A673 (cell line): ENCODE results near the gene KRT17. TPM values are rescaled to one million over a fixed set of nuclear protein-coding genes. Genes with fewer than 3 reads are reported as not detected.
"Not testable (repeated sequence)": the region's sequence is repeated elsewhere in the genome, so short reads cannot be mapped to it uniquely, and the experiment has no call there.

ENCODE experiments used
- BruUV-seq: library from RNA; stranded (reverse); fragments of 400-500 nt; replicated peaks from 2 replicates; lab custom pipeline; 2021; lab: Mats Ljungman, UMichigan
- CTCF ChIA-PET: fragments of 300-600 bp; sonication (Branson Sonifier 250); formaldehyde crosslinking; loops from one replicate; lab custom pipeline; 2022; ENCODE audit warnings: antibody characterized with exemption; lab: Charles Lee
- POLR2A ChIA-PET: fragments of 300-600 bp; sonication (Branson Sonifier 250); formaldehyde crosslinking; loops from one replicate; lab custom pipeline; 2022; ENCODE audit warnings: antibody characterized with exemption; ENCODE audit not compliant: low non-redundant PET; lab: Charles Lee
- DNase-seq: peaks from one replicate; pipeline ENCODE4 v3.0.0-alpha.2; 2015; ENCODE audit warnings: low spot score
- H3K27ac ChIP-seq: fragments of 200-600 bp; sonication (generic); 2 replicates; pipeline ENCODE4 v1.5.1; 2016; ENCODE audit warnings: mixed run types, low read depth, mild to moderate bottlenecking, mixed read lengths, antibody characterized with exemption, low read length; ENCODE audit not compliant: poor library complexity, severe bottlenecking
- H3K27me3 ChIP-seq: fragments of 200-600 bp; sonication (generic); replicated peaks from 2 replicates; pipeline ENCODE4 v1.6.1; 2017; ENCODE audit warnings: mixed run types, low read depth, mild to moderate bottlenecking, mixed read lengths, antibody characterized with exemption, low read length; ENCODE audit not compliant: insufficient read depth, poor library complexity
- H3K36me3 ChIP-seq: fragments of 200-600 bp; sonication (generic); 2 replicates; pipeline ENCODE4 v1.6.1; 2016; ENCODE audit warnings: mixed run types, mild to moderate bottlenecking, mixed read lengths, antibody characterized with exemption, low read length; ENCODE audit not compliant: insufficient read depth, poor library complexity, severe bottlenecking
- H3K4me1 ChIP-seq: fragments of 200-600 bp; sonication (generic); 2 replicates; pipeline ENCODE4 v1.6.1; 2017; ENCODE audit warnings: mixed run types, mild to moderate bottlenecking, mixed read lengths, antibody characterized with exemption, low read length; ENCODE audit not compliant: insufficient read depth, poor library complexity, severe bottlenecking
- H3K4me3 ChIP-seq: fragments of 200-600 bp; sonication (generic); 2 replicates; pipeline ENCODE4 v1.5.1; 2016; ENCODE audit warnings: low read depth, mixed run types, mild to moderate bottlenecking, mixed read lengths, low read length; ENCODE audit not compliant: poor library complexity, severe bottlenecking
- H3K9me3 ChIP-seq: fragments of 200-600 bp; sonication (generic); 2 replicates; pipeline ENCODE4 v1.6.1; 2016; ENCODE audit warnings: mixed run types, low read depth, mild to moderate bottlenecking, mixed read lengths, antibody characterized with exemption, low read length; ENCODE audit not compliant: poor library complexity, severe bottlenecking
- EZH2 ChIP-seq: fragments of 200-600 bp; sonication (generic); IDR thresholded peaks from 2 replicates; pipeline ENCODE4 v1.6.1; 2017; ENCODE audit warnings: borderline replicate concordance, low read depth, mild to moderate bottlenecking, mixed read lengths, antibody characterized with exemption, low read length; ENCODE audit not compliant: poor library complexity, severe bottlenecking
- intact Hi-C: fragments of 100-400 bp; cut with micrococcal nuclease; formaldehyde crosslinking; loops from one replicate; pipeline ENCODE4 v1.10.0; 2022; ENCODE audit not compliant: unreplicated experiment
- total RNA-seq: library from RNA; stranded (reverse); gene quantifications from 2 replicates; pipeline ENCODE4 v1.2.3, GENCODE V29; 2021
- TF ChIP-seq, protein P1 (sequence below): fragments of 300-800, 200-600 bp; sonication (generic); conservative IDR thresholded peaks from 2 replicates; pipeline ENCODE4 v1.5.1; 2017; ENCODE audit warnings: low read depth, mild to moderate bottlenecking, antibody characterized with exemption, low read length, moderate library complexity, mixed read lengths

The KRT17 gene
- total RNA-seq, 1 experiment from 2014 or later: 54.1 TPM

GRCh38 chr17:41617136-41617535 lies 7.2 kb downstream of the KRT17 start:
- TF ChIP-seq EZH2: no peak
- TF ChIP-seq, protein P1, sequence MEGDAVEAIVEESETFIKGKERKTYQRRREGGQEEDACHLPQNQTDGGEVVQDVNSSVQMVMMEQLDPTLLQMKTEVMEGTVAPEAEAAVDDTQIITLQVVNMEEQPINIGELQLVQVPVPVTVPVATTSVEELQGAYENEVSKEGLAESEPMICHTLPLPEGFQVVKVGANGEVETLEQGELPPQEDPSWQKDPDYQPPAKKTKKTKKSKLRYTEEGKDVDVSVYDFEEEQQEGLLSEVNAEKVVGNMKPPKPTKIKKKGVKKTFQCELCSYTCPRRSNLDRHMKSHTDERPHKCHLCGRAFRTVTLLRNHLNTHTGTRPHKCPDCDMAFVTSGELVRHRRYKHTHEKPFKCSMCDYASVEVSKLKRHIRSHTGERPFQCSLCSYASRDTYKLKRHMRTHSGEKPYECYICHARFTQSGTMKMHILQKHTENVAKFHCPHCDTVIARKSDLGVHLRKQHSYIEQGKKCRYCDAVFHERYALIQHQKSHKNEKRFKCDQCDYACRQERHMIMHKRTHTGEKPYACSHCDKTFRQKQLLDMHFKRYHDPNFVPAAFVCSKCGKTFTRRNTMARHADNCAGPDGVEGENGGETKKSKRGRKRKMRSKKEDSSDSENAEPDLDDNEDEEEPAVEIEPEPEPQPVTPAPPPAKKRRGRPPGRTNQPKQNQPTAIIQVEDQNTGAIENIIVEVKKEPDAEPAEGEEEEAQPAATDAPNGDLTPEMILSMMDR: no peak
- no peak for DNase-seq
- no TSS peak for BruUV-seq
- POLR2A ChIA-PET: no interaction called here
- peaks cover 17% of the 10 kb centered on the region for H3K4me1 ChIP-seq
- intact Hi-C loops: no loop called here
- H3K9me3 ChIP-seq: no peaks in the 10 kb centered on the region
- no peaks in the 10 kb centered on the region for H3K27me3 ChIP-seq
- H3K36me3 ChIP-seq: no peaks in the 10 kb centered on the region
- H3K27ac ChIP-seq: no peak overlapping the region
- H3K4me3 ChIP-seq: no peak overlapping the region
- CTCF ChIA-PET: no interaction called here

GRCh38 chr17:41616486-41616885 lies 7.9 kb downstream of the KRT17 start:
- BruUV-seq, H3K4me3 ChIP-seq, H3K27ac ChIP-seq, DNase-seq, H3K27me3 ChIP-seq, intact Hi-C loops, H3K9me3 ChIP-seq, POLR2A ChIA-PET, CTCF ChIA-PET, H3K36me3 ChIP-seq: not testable (repeated sequence)
- peaks cover 12% of the 10 kb centered on the region for H3K4me1 ChIP-seq

DNA sequence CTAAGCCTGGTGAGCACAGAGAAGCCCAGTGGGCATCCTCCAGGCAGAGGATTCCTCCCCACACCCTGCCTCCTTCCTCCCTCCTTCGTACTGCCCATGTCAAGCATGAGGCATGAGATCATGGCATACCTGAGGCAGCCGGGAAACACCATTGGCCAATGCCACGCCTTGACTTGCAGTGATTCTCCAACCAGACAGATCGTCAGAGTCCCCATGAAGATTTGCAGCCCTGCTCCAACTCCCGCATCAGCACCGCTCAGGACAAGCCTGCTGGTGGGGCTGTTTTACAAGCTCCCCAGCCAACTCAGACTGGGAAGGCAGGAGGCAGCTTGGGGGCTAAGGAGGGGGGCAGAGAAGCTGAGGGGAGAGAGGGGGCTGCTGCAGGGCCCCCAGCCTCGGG lies 8.9 kb downstream of the KRT17 start:
- no peaks in the 10 kb centered on the region for H3K27me3 ChIP-seq
- intact Hi-C loops: no loop called here
- H3K4me3 ChIP-seq: no peak overlapping the region
- ChIA-PET POLR2A (no interaction called here), CTCF (interaction anchor here (0.6 kb wide), 2 partner anchors 700 to 728 kb away, joined by 7 to 8 read pairs; no protein-coding TSS in a partner anchor)
- TF ChIP-seq, protein P1: no peak
- no peak for TF ChIP-seq EZH2
- no TSS peak for BruUV-seq
- no peaks in the 10 kb centered on the region for H3K9me3 ChIP-seq
- peaks cover 4% of the 10 kb centered on the region for H3K4me1 ChIP-seq
- DNase-seq: no peak
- no peaks in the 10 kb centered on the region for H3K36me3 ChIP-seq
- H3K27ac ChIP-seq: no peak overlapping the region

DNA sequence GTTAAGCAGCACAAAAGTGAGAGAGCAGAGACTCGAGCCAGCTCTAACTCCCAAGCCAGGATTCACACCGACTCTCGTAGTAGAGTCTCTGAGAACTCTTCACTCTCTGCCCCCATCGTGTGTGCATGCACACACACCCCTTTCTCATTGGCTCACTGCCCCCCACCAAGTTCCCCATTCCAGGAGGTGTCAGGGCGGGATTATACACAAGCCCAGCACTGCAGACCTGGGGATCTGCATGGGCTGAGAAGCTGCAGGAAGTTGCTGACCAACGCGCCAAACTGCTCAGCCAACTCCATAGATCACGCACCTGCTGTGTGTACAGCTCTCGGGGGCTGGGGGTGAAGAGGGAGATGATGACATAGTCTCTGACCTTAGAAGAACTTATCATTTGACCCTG lies 9.6 kb downstream of the KRT17 start:
- intact Hi-C loops, H3K4me1 ChIP-seq, BruUV-seq, H3K4me3 ChIP-seq, H3K27me3 ChIP-seq, H3K27ac ChIP-seq, CTCF ChIA-PET, H3K36me3 ChIP-seq, DNase-seq, POLR2A ChIA-PET, H3K9me3 ChIP-seq: not testable (repeated sequence)
